Ishikawa (cell line): Measurements from ENCODE around the gene COL12A1.

Experiments used
- CEBPB ChIP-seq: IDR thresholded peaks from 2 replicates; pipeline ENCODE4 v1.6.1; 2012
- CREB1 ChIP-seq: IDR thresholded peaks from 2 replicates; pipeline ENCODE4 v1.6.1; 2012; ENCODE audit warnings: low read depth
- EGR1 ChIP-seq: IDR thresholded peaks from 2 replicates; pipeline ENCODE4 v1.6.1; 2012
- EP300 ChIP-seq: IDR thresholded peaks from 2 replicates; pipeline ENCODE4 v1.6.1; 2012; ENCODE audit warnings: borderline replicate concordance
- FOXM1 ChIP-seq: IDR thresholded peaks from 2 replicates; pipeline ENCODE4 v1.6.1; 2012; ENCODE audit warnings: low read depth, borderline replicate concordance
- NFIC ChIP-seq: IDR thresholded peaks from 2 replicates; pipeline ENCODE4 v1.6.1; 2012
- RAD21 ChIP-seq: IDR thresholded peaks from 2 replicates; pipeline ENCODE4 v1.6.1; 2012; ENCODE audit warnings: low read depth
- REST ChIP-seq: IDR thresholded peaks from 2 replicates; pipeline ENCODE4 v1.6.1; 2012; ENCODE audit warnings: low read depth, mild to moderate bottlenecking
- TAF1 ChIP-seq: IDR thresholded peaks from 2 replicates; pipeline ENCODE4 v1.6.1; 2012; ENCODE audit warnings: low read depth, mild to moderate bottlenecking
- TCF12 ChIP-seq: IDR thresholded peaks from 2 replicates; pipeline ENCODE4 v1.6.1; 2012; ENCODE audit warnings: low read depth
- TEAD4 ChIP-seq: IDR thresholded peaks from 2 replicates; pipeline ENCODE4 v1.6.1; 2012
- YY1 ChIP-seq: IDR thresholded peaks from 2 replicates; pipeline ENCODE4 v1.6.1; 2012; ENCODE audit warnings: low read depth
- ZBTB7A ChIP-seq: IDR thresholded peaks from 2 replicates; pipeline ENCODE4 v1.6.1; 2012; ENCODE audit warnings: low read depth
- TF ChIP-seq, protein P1 (sequence below): IDR thresholded peaks from 2 replicates; pipeline ENCODE4 v1.6.1; 2012
- TF ChIP-seq, protein P2 (sequence below): IDR thresholded peaks from 2 replicates; pipeline ENCODE4 v1.6.1; 2012

The COL12A1 gene

GRCh38 chr6:75166773-75167172, 39.1 kb downstream of the COL12A1 start:
- TF ChIP-seq CEBPB (no peak), EP300 (no peak), RAD21 (no peak), TAF1 (no peak), NFIC (no peak)
- TF ChIP-seq, protein P1, sequence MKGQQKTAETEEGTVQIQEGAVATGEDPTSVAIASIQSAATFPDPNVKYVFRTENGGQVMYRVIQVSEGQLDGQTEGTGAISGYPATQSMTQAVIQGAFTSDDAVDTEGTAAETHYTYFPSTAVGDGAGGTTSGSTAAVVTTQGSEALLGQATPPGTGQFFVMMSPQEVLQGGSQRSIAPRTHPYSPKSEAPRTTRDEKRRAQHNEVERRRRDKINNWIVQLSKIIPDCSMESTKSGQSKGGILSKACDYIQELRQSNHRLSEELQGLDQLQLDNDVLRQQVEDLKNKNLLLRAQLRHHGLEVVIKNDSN, result no peak

DNA sequence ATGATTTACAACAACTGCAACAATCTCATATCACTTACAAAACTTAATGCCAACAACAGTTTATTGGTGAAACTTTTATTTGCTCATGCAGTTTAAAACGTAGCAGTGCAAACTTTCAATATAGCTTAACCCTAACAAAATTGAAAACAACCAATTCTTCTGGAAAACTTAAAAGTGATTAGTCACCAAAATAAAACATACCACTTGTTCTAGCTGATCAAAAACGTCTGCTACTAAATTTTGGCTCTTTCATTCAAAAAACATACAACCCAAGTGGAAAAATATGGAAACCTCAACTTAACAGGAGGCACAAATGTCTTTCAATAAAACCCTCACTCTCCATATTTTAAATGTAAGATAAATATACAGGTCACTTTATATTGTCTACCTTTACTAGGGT, 39.6 kb downstream of the COL12A1 start:
- no peak for TF ChIP-seq FOXM1
- TF ChIP-seq, protein P1, result no peak
- no peak for TF ChIP-seq EP300
- TF ChIP-seq CEBPB, result no peak
- TF ChIP-seq NFIC, result no peak
- TF ChIP-seq, protein P2, sequence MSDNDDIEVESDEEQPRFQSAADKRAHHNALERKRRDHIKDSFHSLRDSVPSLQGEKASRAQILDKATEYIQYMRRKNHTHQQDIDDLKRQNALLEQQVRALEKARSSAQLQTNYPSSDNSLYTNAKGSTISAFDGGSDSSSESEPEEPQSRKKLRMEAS, result no peak
- no peak for TF ChIP-seq REST
- no peak for TF ChIP-seq TAF1
- TF ChIP-seq TEAD4, result no peak
- no peak for TF ChIP-seq ZBTB7A
- no peak for TF ChIP-seq YY1
- no peak for TF ChIP-seq EGR1
- no peak for TF ChIP-seq RAD21
- TF ChIP-seq TCF12, result no peak
- TF ChIP-seq CREB1, result no peak

DNA sequence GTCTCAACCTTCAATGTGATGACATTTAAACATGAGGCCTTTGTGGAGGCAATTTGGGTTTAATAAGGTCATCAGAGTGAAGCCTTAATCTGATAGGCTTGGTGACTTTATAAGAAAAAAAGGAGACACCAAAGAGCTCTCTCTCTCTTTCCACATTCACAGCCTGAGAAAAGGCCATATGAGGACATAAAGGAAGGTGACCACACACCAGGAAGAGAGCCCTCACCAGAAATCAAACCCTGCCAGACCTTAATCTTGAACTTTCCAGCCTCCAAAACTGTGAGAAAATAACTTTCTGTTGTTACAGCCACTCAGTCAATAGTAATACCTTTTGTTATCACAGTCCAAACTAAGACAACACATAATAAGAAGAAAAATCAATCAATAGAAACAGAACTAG, 47.7 kb downstream of the COL12A1 start:
- TF ChIP-seq YY1 (no peak), CREB1 (no peak), EP300 (no peak), ZBTB7A (no peak), FOXM1 (no peak), REST (no peak), TCF12 (no peak), EGR1 (no peak), NFIC (no peak)
- TF ChIP-seq, protein P1, result no peak

DNA sequence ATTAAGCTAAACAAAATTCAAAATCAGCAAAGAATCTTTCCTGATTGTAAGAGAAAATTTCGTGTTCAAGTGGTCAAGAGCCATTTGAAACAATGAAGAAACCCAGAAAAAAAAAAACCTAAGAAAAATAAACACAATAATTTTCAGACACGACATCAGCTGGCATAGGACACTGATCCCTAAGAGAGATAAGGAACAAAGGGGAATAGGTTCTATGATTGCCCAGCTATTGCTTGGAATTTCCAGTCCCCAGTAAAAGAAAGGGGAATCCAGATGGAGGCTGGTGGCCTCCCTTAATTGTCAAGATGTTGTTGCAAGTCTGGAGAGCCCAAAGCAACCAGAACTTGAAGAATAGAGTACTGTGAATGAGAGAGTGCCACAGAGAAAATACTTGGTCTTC, 48.5 kb downstream of the COL12A1 start:
- TF ChIP-seq, protein P1, result no peak
- TF ChIP-seq EGR1 (no peak), REST (no peak), TAF1 (no peak), ZBTB7A (no peak), FOXM1 (no peak), EP300 (no peak), NFIC (no peak), YY1 (no peak), CEBPB (no peak), TCF12 (no peak), RAD21 (no peak), CREB1 (no peak), TEAD4 (no peak)
- TF ChIP-seq, protein P2, result no peak
